H1 (cell line): Measurements from ENCODE around the gene MBTPS1. TPM values are rescaled to one million over a fixed set of nuclear protein-coding genes. Genes with fewer than 3 reads are reported as not detected.

ENCODE experiments used
- CTCF ChIA-PET: fragments of 300-600 bp; sonication (Branson Sonifier 250); formaldehyde crosslinking; loops from one replicate; lab custom pipeline; 2021; ENCODE audit not compliant: partially characterized antibody; lab: Charles Lee
- POLR2A ChIA-PET: fragments of 300-600 bp; sonication (Branson Sonifier 250); formaldehyde crosslinking; loops from one replicate; lab custom pipeline; 2021; ENCODE audit warnings: inconsistent platforms; ENCODE audit not compliant: partially characterized antibody; lab: Charles Lee
- DNase-seq, 2 experiments: peaks; one replicate each; pipeline versions ENCODE4 v3.0.0 to v3.0.0-alpha.2; 2010 to 2022; ENCODE audit warnings: low spot score in 2 of 2, low read depth in 1 of 2, mixed read lengths in 1 of 2
- FAIRE-seq: peaks from 2 replicates; lab custom pipeline; 2011; peaks lifted over from hg19 to GRCh38; lab: Jason Lieb, UNC
- H2AFZ ChIP-seq: 2 replicates; pipeline ENCODE4 v1.8.1; 2012; ENCODE audit warnings: low read length, inconsistent platforms
- H2AK5ac ChIP-seq: 2 replicates; pipeline ENCODE4 v1.6.1; 2013; ENCODE audit warnings: low read depth, low read length
- H2BK120ac ChIP-seq: replicated peaks from 2 replicates; pipeline ENCODE3; 2013; ENCODE audit warnings: low read depth, low read length, inconsistent platforms
- H2BK12ac ChIP-seq: 2 replicates; pipeline ENCODE4 v1.6.1; 2013; ENCODE audit warnings: low read depth, low read length
- H2BK15ac ChIP-seq: 2 replicates; pipeline ENCODE4 v1.6.1; 2013; ENCODE audit warnings: low read length
- H2BK20ac ChIP-seq: 2 replicates; pipeline ENCODE4 v1.6.1; 2013; ENCODE audit warnings: low read length
- H2BK5ac ChIP-seq: 2 replicates; pipeline ENCODE4 v1.6.1; 2013; ENCODE audit warnings: low read depth, low read length
- H3K14ac ChIP-seq: 2 replicates; pipeline ENCODE4 v1.6.1; 2013; ENCODE audit warnings: inconsistent platforms; ENCODE audit not compliant: insufficient read length
- H3K18ac ChIP-seq: 2 replicates; pipeline ENCODE4 v1.6.1; 2013; ENCODE audit warnings: low read length; ENCODE audit errors: extremely low read depth
- H3K23ac ChIP-seq: 2 replicates; pipeline ENCODE4 v1.6.1; 2013; ENCODE audit warnings: inconsistent platforms; ENCODE audit not compliant: insufficient read length
- H3K23me2 ChIP-seq: 2 replicates; pipeline ENCODE4 v1.6.1; 2013; ENCODE audit warnings: low read depth, low read length
- H3K27ac ChIP-seq: 2 replicates; pipeline ENCODE4 v1.6.1; 2011; ENCODE audit warnings: low read depth, low read length, inconsistent platforms
- H3K27me3 ChIP-seq, 4 experiments: replicated peaks in 1 of 4; 1 replicate in 1 of 4; 2 replicates in 3 of 4; pipeline versions ENCODE4 v1.6.1 to v1.8.1; 2011 to 2013; ENCODE audit warnings: low read length in 3 of 4, mild to moderate bottlenecking in 3 of 4, inconsistent platforms in 2 of 4, mixed read lengths in 2 of 4, moderate library complexity in 1 of 4; ENCODE audit not compliant: control insufficient read depth in 3 of 4, insufficient read depth in 3 of 4; ENCODE audit errors: extremely low read depth in 1 of 4
- H3K36me3 ChIP-seq, 4 experiments: 2 replicates each; pipeline versions ENCODE4 v1.6.1 to v1.8.1; 2011 to 2013; ENCODE audit warnings: mild to moderate bottlenecking in 4 of 4, low read length in 3 of 4, moderate library complexity in 2 of 4, control low read depth in 1 of 4, inconsistent platforms in 1 of 4; ENCODE audit not compliant: insufficient read depth in 4 of 4, control insufficient read depth in 2 of 4
- H3K4ac ChIP-seq: replicated peaks from 2 replicates; pipeline ENCODE3; 2013; ENCODE audit warnings: low read length, low read depth, mixed read lengths, inconsistent platforms; ENCODE audit not compliant: insufficient read length
- H3K4me1 ChIP-seq, 4 experiments: replicated peaks in 1 of 4; 1 replicate in 1 of 4; 2 replicates in 3 of 4; pipeline versions ENCODE4 v1.6.1 to v1.8.1; 2011 to 2013; ENCODE audit warnings: low read length in 3 of 4, inconsistent platforms in 2 of 4, mixed read lengths in 1 of 4; ENCODE audit not compliant: insufficient read depth in 4 of 4, control insufficient read depth in 3 of 4
- H3K4me2 ChIP-seq, 2 experiments: 2 replicates each; pipeline versions ENCODE4 v1.6.1 to v1.8.1; 2011 to 2013; ENCODE audit warnings: low read depth in 2 of 2, low read length in 2 of 2, control low read depth in 1 of 2, inconsistent platforms in 1 of 2, mild to moderate bottlenecking in 1 of 2; ENCODE audit not compliant: insufficient read depth in 1 of 2
- H3K4me3 ChIP-seq, 4 experiments: fragments of 200-600, 300-600 bp in 1 of 4; sonication (generic), shearing (Covaris generic), sonication (Bioruptor Twin) in 1 of 4; 2 replicates each; pipeline versions ENCODE4 v1.5.1 to v1.8.1; 2011 to 2016; ENCODE audit warnings: low read length in 4 of 4, low read depth in 3 of 4, control low read depth in 2 of 4, inconsistent platforms in 2 of 4, mild to moderate bottlenecking in 2 of 4, mixed read lengths in 1 of 4, moderate library complexity in 1 of 4; ENCODE audit not compliant: insufficient read depth in 2 of 4; ENCODE audit errors: extremely low read depth in 1 of 4
- H3K56ac ChIP-seq: replicated peaks from 2 replicates; pipeline ENCODE3; 2013; ENCODE audit warnings: low read depth, mild to moderate bottlenecking, mixed read lengths, low read length, inconsistent platforms; ENCODE audit not compliant: insufficient read length
- H3K79me1 ChIP-seq: 2 replicates; pipeline ENCODE4 v1.6.1; 2013; ENCODE audit warnings: low read depth, low read length, control low read depth
- H3K79me2 ChIP-seq, 2 experiments: 2 replicates each; pipeline versions ENCODE4 v1.6.1 to v1.8.1; 2012 to 2013; ENCODE audit warnings: low read length in 2 of 2, mild to moderate bottlenecking in 2 of 2, inconsistent platforms in 1 of 2; ENCODE audit not compliant: insufficient read depth in 2 of 2, control insufficient read depth in 1 of 2
- H3K9ac ChIP-seq, 4 experiments: replicated peaks in 1 of 4; 1 replicate in 1 of 4; 2 replicates in 3 of 4; pipeline versions ENCODE4 v1.6.1 to v1.8.1; 2011 to 2013; ENCODE audit warnings: low read depth in 3 of 4, low read length in 3 of 4, control low read depth in 2 of 4, mild to moderate bottlenecking in 2 of 4, moderate library complexity in 2 of 4, inconsistent platforms in 1 of 4; ENCODE audit errors: extremely low read depth in 1 of 4
- H3K9me3 ChIP-seq, 2 experiments: 2 replicates each; pipeline versions ENCODE4 v1.6.1 to v1.8.1; 2012 to 2013; ENCODE audit warnings: mild to moderate bottlenecking in 2 of 2, moderate library complexity in 2 of 2, control low read depth in 1 of 2, inconsistent platforms in 1 of 2, low read depth in 1 of 2, low read length in 1 of 2, mixed read lengths in 1 of 2; ENCODE audit not compliant: insufficient read depth in 2 of 2
- H4K20me1 ChIP-seq, 2 experiments: replicated peaks in 1 of 2; 2 replicates each; pipeline versions ENCODE3 to v1.8.1; 2011 to 2013; ENCODE audit warnings: inconsistent platforms in 2 of 2, low read length in 2 of 2, mild to moderate bottlenecking in 1 of 2; ENCODE audit not compliant: insufficient read depth in 2 of 2, control insufficient read depth in 1 of 2
- H4K5ac ChIP-seq: 2 replicates; pipeline ENCODE4 v1.6.1; 2013; ENCODE audit warnings: low read length, low read depth, mixed read lengths, inconsistent platforms; ENCODE audit not compliant: insufficient read length
- H4K8ac ChIP-seq: 2 replicates; pipeline ENCODE4 v1.8.0; 2013; ENCODE audit warnings: mild to moderate bottlenecking, moderate library complexity, low read length, inconsistent platforms; ENCODE audit not compliant: insufficient read depth; ENCODE audit errors: extremely low read depth
- H4K91ac ChIP-seq: replicated peaks from 2 replicates; pipeline ENCODE3; 2013; ENCODE audit warnings: low read length, mixed read lengths, inconsistent platforms; ENCODE audit not compliant: insufficient read length
- CHD2 ChIP-seq: IDR thresholded peaks from 2 replicates; pipeline ENCODE4 v1.6.1; 2012; ENCODE audit warnings: low read length, improper control_type of control experiment
- WGBS, 2 experiments: shearing (Covaris generic) in 1 of 2; methylation state at CpG; one replicate each; pipeline versions ENCODE4 v1.1.6 to v1.1.7; 2013 to 2015; ENCODE audit warnings: low lambda C conversion rate in 2 of 2, mixed read lengths in 2 of 2, inconsistent platforms in 1 of 2, low coverage in 1 of 2, missing lambda C conversion rate in 1 of 2; ENCODE audit not compliant: insufficient replicate concordance in 2 of 2, insufficient coverage in 1 of 2, insufficient read length in 1 of 2; ENCODE audit errors: extremely low coverage in 1 of 2, missing lambda C conversion rate in 1 of 2; 5-methylcytosine and 5-hydroxymethylcytosine counted together
- polyA plus RNA-seq, 7 experiments: library from polyadenylated mRNA; depleted of rRNA in 3 of 7; stranded (reverse) in 5 of 7; unstranded in 2 of 7; fragments of >200 nt in 5 of 7; fragments of 200-250 nt in 2 of 7; gene quantifications; 1 replicate in 5 of 7; 2 replicates in 1 of 7; 4 replicates in 1 of 7; pipeline versions ENCODE4 v1.2.1 to v1.2.3, GENCODE V29; 2011 to 2013; ENCODE audit warnings: missing spikeins in 2 of 7, mixed read lengths in 2 of 7
- total RNA-seq: library from RNA; stranded (reverse); fragmentation: NEBNext Ultra II Directional; extraction: Animal tissue kit (Norgen Biotek cat#: 25700); gene quantifications from 2 replicates; pipeline ENCODE4 v1.2.1, GENCODE V29; 2021

The MBTPS1 gene
- total and polyA plus RNA-seq, 2 of the 8 experiments (the other 6 are each of a cell fraction or from before 2014, with no cell fraction given) = 30.6 to 53.3 TPM

- Histone ChIP-seq H3K79me2 (no peaks in the 10 kb centered on the region), H3K79me1 (no peaks in the 10 kb centered on the region), H3K4me2 (no peak overlapping the region), H3K9me3 (peaks cover 10 to 12% of the 10 kb centered on the region in 2 experiments; a peak in 3 of 4 replicates), H3K36me3 (no peaks in the 10 kb centered on the region), H4K20me1 (no peaks in the 10 kb centered on the region), H3K56ac (no peak overlapping the region), H2BK15ac (no peak overlapping the region), H4K5ac (no peak overlapping the region), H2BK120ac (no peak overlapping the region), H4K8ac (no peak overlapping the region), H2AFZ (no peak overlapping the region), H3K27ac (no peak overlapping the region), H3K4ac (no peak overlapping the region), H2AK5ac (no peak overlapping the region), H3K18ac (no peak overlapping the region), H3K23me2 (no peaks in the 10 kb centered on the region), H4K91ac (peak overlapping the region; percentile 7), H3K4me3 (no peak overlapping the region), H3K4me1 (peaks cover 0 to 4% (median 0%) of the 10 kb centered on the region in 4 experiments; a peak in 2 of 7 replicates), H3K23ac (no peak overlapping the region), H3K27me3 (no peaks in the 10 kb centered on the region), H3K14ac (no peak overlapping the region), H2BK12ac (no peak overlapping the region), H3K9ac (no peak overlapping the region), H2BK5ac (no peak overlapping the region), H2BK20ac (no peak overlapping the region)
- ChIA-PET POLR2A (no interaction called here), CTCF (interaction anchor here (0.7 to 5.1 kb wide), 6 partner anchors 11 to 68 kb away, joined by 3 to 31 read pairs (median 4); partner anchors contain the start of gene SLC38A8)
- no peak for DNase-seq
- WGBS, 2 experiments = 83% methylated on average over 9 of the region's 9 CpGs; no CpG with 5 or more reads in 1 of the 2 experiments
- no peak for FAIRE-seq
- no peak for TF ChIP-seq CHD2
Observed at GRCh38 chr16:84024854-84025253, 91.9 kb downstream of the MBTPS1 start.
